IMR-90 (cell line): Measurements from ENCODE around the gene NUBPL. TPM values are rescaled to one million over a fixed set of nuclear protein-coding genes. Genes with fewer than 3 reads are reported as not detected.

Experiments
- ATAC-seq: fragments of 200-7000 bp; cut with Tn5 transposase; 2 replicates; pipeline ENCODE4 v1.9.1; 2020; ENCODE audit warnings: low read depth, mild to moderate bottlenecking, moderate library complexity
- BruUV-seq: library from RNA; stranded (reverse); fragments of 400-500 nt; replicated peaks from 2 replicates; lab custom pipeline; 2021; lab: Mats Ljungman, UMichigan
- CTCF ChIA-PET: fragments of 300-600 bp; formaldehyde crosslinking; extraction: SDS; loops from one replicate; lab custom pipeline; 2021; ENCODE audit warnings: antibody characterized with exemption; lab: Yijun Ruan, JAX
- POLR2A ChIA-PET: fragments of 300-600 bp; sonication (Branson Sonifier 250); formaldehyde crosslinking; loops from one replicate; lab custom pipeline; 2022; ENCODE audit warnings: antibody characterized with exemption; ENCODE audit not compliant: unreplicated experiment; lab: Charles Lee
- DNase-seq: peaks from one replicate; pipeline ENCODE4 v3.0.0; 2013
- H2AFZ ChIP-seq: replicated peaks from 2 replicates; pipeline ENCODE3; 2013; ENCODE audit warnings: low read length, mild to moderate bottlenecking; ENCODE audit not compliant: poor library complexity
- H2AK5ac ChIP-seq: 2 replicates; pipeline ENCODE4 v1.6.1; 2013; ENCODE audit warnings: low read depth, low read length, inconsistent platforms
- H2AK9ac ChIP-seq: replicated peaks from 2 replicates; pipeline ENCODE3; 2013; ENCODE audit warnings: mild to moderate bottlenecking, low read depth, low read length, moderate library complexity; ENCODE audit not compliant: poor library complexity
- H2BK120ac ChIP-seq: 2 replicates; pipeline ENCODE4 v1.6.1; 2013; ENCODE audit warnings: low read depth, low read length, inconsistent platforms
- H2BK15ac ChIP-seq: 3 replicates; pipeline ENCODE4 v1.6.1; 2013; ENCODE audit warnings: low read depth, low read length, inconsistent platforms
- H2BK20ac ChIP-seq: 2 replicates; pipeline ENCODE4 v1.6.1; 2013; ENCODE audit warnings: low read depth, mild to moderate bottlenecking, inconsistent platforms, low read length, moderate library complexity
- H2BK5ac ChIP-seq: 2 replicates; pipeline ENCODE4 v1.6.1; 2013; ENCODE audit warnings: mild to moderate bottlenecking, low read depth, low read length, inconsistent platforms; ENCODE audit not compliant: poor library complexity, severe bottlenecking
- H3K14ac ChIP-seq: replicated peaks from 2 replicates; pipeline ENCODE4 v1.6.1; 2013; ENCODE audit warnings: low read depth, low read length, inconsistent platforms
- H3K18ac ChIP-seq: 2 replicates; pipeline ENCODE4 v1.6.1; 2013; ENCODE audit warnings: low read depth, low read length, control low read depth
- H3K23ac ChIP-seq: 2 replicates; pipeline ENCODE4 v1.6.1; 2013; ENCODE audit warnings: low read depth, low read length, inconsistent platforms
- H3K27ac ChIP-seq: 2 replicates; pipeline ENCODE4 v1.5.1; 2013; ENCODE audit warnings: mild to moderate bottlenecking, control low read depth, low read length; ENCODE audit not compliant: insufficient read depth
- H3K27me3 ChIP-seq: 2 replicates; pipeline ENCODE4 v1.6.1; 2013; ENCODE audit warnings: low read length; ENCODE audit not compliant: control insufficient read depth, insufficient read depth
- H3K36me3 ChIP-seq: 2 replicates; pipeline ENCODE4 v1.6.1; 2013; ENCODE audit warnings: low read length, mixed read lengths; ENCODE audit not compliant: control insufficient read depth, insufficient read depth
- H3K4ac ChIP-seq: 2 replicates; pipeline ENCODE4 v1.6.1; 2013; ENCODE audit warnings: low read depth, low read length, inconsistent platforms
- H3K4me1 ChIP-seq: 2 replicates; pipeline ENCODE4 v1.6.1; 2013; ENCODE audit warnings: low read length, mixed read lengths; ENCODE audit not compliant: control insufficient read depth, insufficient read depth
- H3K4me2 ChIP-seq: 2 replicates; pipeline ENCODE4 v1.6.1; 2013; ENCODE audit warnings: low read depth, mild to moderate bottlenecking, control low read depth, low read length, moderate library complexity
- H3K4me3 ChIP-seq: 2 replicates; pipeline ENCODE4 v1.5.1; 2013; ENCODE audit warnings: low read depth, mild to moderate bottlenecking, control low read depth, low read length, moderate library complexity; ENCODE audit not compliant: insufficient read depth
- H3K56ac ChIP-seq: 2 replicates; pipeline ENCODE4 v1.6.1; 2013; ENCODE audit warnings: low read length, inconsistent platforms; ENCODE audit not compliant: insufficient read depth; ENCODE audit errors: extremely low read depth
- H3K79me1 ChIP-seq, 2 experiments: 2 replicates each; pipeline ENCODE4 v1.6.1; 2013; ENCODE audit warnings: low read length in 2 of 2, inconsistent platforms in 1 of 2, low read depth in 1 of 2
- H3K9ac ChIP-seq: 2 replicates; pipeline ENCODE4 v1.6.1; 2013; ENCODE audit warnings: low read depth, low read length, control low read depth
- H3K9me1 ChIP-seq: 2 replicates; pipeline ENCODE4 v1.6.1; 2013; ENCODE audit warnings: low read length, inconsistent platforms; ENCODE audit not compliant: insufficient read depth
- H3K9me3 ChIP-seq: 2 replicates; pipeline ENCODE4 v1.6.1; 2013; ENCODE audit warnings: low read length; ENCODE audit not compliant: control insufficient read depth, insufficient read depth
- H4K20me1 ChIP-seq: 2 replicates; pipeline ENCODE4 v1.6.1; 2013; ENCODE audit warnings: low read length, inconsistent platforms; ENCODE audit not compliant: insufficient read depth
- H4K5ac ChIP-seq: 2 replicates; pipeline ENCODE4 v1.6.1; 2013; ENCODE audit warnings: mild to moderate bottlenecking, low read depth, low read length, control low read depth
- H4K8ac ChIP-seq, 2 experiments: 2 replicates each; pipeline ENCODE4 v1.6.1; 2013; ENCODE audit warnings: low read depth in 2 of 2, low read length in 2 of 2, control low read depth in 1 of 2, inconsistent platforms in 1 of 2
- H4K91ac ChIP-seq: 2 replicates; pipeline ENCODE4 v1.6.1; 2013; ENCODE audit warnings: low read depth, low read length, inconsistent platforms; ENCODE audit not compliant: insufficient read depth
- CEBPB ChIP-seq: IDR thresholded peaks from 2 replicates; pipeline ENCODE4 v1.6.1; 2012; ENCODE audit warnings: low read depth, low read length, improper control_type of control experiment
- CHD1 ChIP-seq: IDR thresholded peaks from 2 replicates; pipeline ENCODE4 v1.6.1; 2012; ENCODE audit warnings: low read depth, low read length, improper control_type of control experiment
- FOS ChIP-seq: fragments of 150-350 bp; IDR thresholded peaks from 2 replicates; pipeline ENCODE4 v1.6.1; 2016; ENCODE audit warnings: low read depth, low read length
- MAFK ChIP-seq: IDR thresholded peaks from 2 replicates; pipeline ENCODE4 v1.6.1; 2012; ENCODE audit warnings: low read depth, low read length, improper control_type of control experiment
- MAZ ChIP-seq: IDR thresholded peaks from 2 replicates; pipeline ENCODE4 v1.6.1; 2012; ENCODE audit warnings: low read depth, mild to moderate bottlenecking, low read length, improper control_type of control experiment, moderate library complexity, borderline replicate concordance
- MXI1 ChIP-seq: IDR thresholded peaks from 2 replicates; pipeline ENCODE4 v1.6.1; 2012; ENCODE audit warnings: low read depth, mild to moderate bottlenecking, low read length, moderate library complexity, borderline replicate concordance
- POLR2A ChIP-seq: IDR thresholded peaks from 2 replicates; pipeline ENCODE4 v1.6.1; 2012; ENCODE audit warnings: mild to moderate bottlenecking, low read depth, low read length
- RAD21 ChIP-seq: IDR thresholded peaks from 2 replicates; pipeline ENCODE4 v1.6.1; 2012; ENCODE audit warnings: low read length, improper control_type of control experiment
- RCOR1 ChIP-seq: IDR thresholded peaks from 2 replicates; pipeline ENCODE4 v1.6.1; 2012; ENCODE audit warnings: mild to moderate bottlenecking, low read length, improper control_type of control experiment; ENCODE audit not compliant: insufficient replicate concordance
- RFX5 ChIP-seq: IDR thresholded peaks from 2 replicates; pipeline ENCODE4 v1.8.0; 2012; ENCODE audit warnings: low read depth, mild to moderate bottlenecking, low read length, moderate library complexity
- SMC3 ChIP-seq: fragments of 150-350 bp; IDR thresholded peaks from 2 replicates; pipeline ENCODE4 v1.6.1; 2016; ENCODE audit warnings: low read depth, mild to moderate bottlenecking, antibody characterized with exemption, low read length, moderate library complexity
- WGBS, 2 experiments: methylation state at CpG; one replicate each; pipeline versions ENCODE4 v1.1.5 to v1.1.7; 2013; ENCODE audit warnings: missing lambda C conversion rate in 2 of 2; ENCODE audit not compliant: insufficient read length in 1 of 2; ENCODE audit errors: extremely low coverage in 2 of 2; 5-methylcytosine and 5-hydroxymethylcytosine counted together
- dilution Hi-C: fragments of 300-500 bp; cut with HindIII; formaldehyde crosslinking; loops from one replicate; pipeline ENCODE4 v1.14.3; 2018; ENCODE audit warnings: low sequenced_read_pairs; ENCODE audit not compliant: unreplicated experiment
- in situ Hi-C: fragments of 300-500 bp; cut with MboI; formaldehyde crosslinking; loops from 3 replicates; pipeline ENCODE4 v1.14.3; 2019; ENCODE audit warnings: low sequenced_read_pairs, inconsistent platforms, mixed read lengths
- intact Hi-C: fragments of 100-400 bp; cut with micrococcal nuclease; formaldehyde crosslinking; loops from 2 replicates; pipeline ENCODE4 v1.10.0; 2022
- polyA plus RNA-seq, 3 experiments: library from polyadenylated mRNA; depleted of rRNA; stranded (reverse); fragments of >200 nt; gene quantifications; 2 replicates each; pipeline ENCODE4 v1.2.3, GENCODE V29; 2012; ENCODE audit warnings: low replicate concordance in 1 of 3
- total RNA-seq: library from RNA; depleted of rRNA; stranded (reverse); fragments of >200 nt; gene quantifications from 2 replicates; pipeline ENCODE4 v1.2.3, GENCODE V29; 2012
- TF ChIP-seq, protein P1 (sequence below): fragments of 150-350 bp; IDR thresholded peaks from 2 replicates; pipeline ENCODE4 v1.6.1; 2016; ENCODE audit warnings: low read depth, mild to moderate bottlenecking, low read length, moderate library complexity, borderline replicate concordance
- TF ChIP-seq, protein P2 (sequence below): fragments of 150-350 bp; IDR thresholded peaks from 2 replicates; pipeline ENCODE4 v1.6.1; 2017; ENCODE audit warnings: mild to moderate bottlenecking, antibody characterized with exemption, low read length, low read depth

NUBPL gene
- total and polyA plus RNA-seq, 2 of the 4 experiments (the other 2 are of a cell fraction): 5.4 to 11.5 TPM

DNA sequence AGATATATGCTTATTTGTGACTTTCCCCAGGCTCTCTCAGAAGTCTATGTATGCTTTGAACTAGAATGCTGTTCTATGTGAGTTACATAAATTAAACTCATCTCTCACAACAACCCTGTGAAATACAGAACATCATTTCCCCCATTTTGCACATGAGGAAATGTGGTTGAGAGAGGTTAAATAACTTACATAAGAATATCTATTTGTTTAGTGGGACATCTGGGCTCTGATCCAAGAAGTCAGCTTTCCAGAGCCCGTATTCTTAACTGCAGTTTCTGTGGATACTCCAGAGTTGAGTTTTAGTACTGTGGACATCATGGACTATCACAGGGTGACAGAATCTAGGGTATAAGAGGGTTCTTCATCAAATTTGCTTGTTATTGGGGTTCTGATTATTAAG is 273.4 kb downstream of the NUBPL start:
- no TSS peak for BruUV-seq

More for the DNA sequence above, 273.4 kb downstream of the NUBPL start:
- H3K9me1 ChIP-seq: no peaks in the 10 kb centered on the region
- no peak overlapping the region for H2AK9ac ChIP-seq
- H4K91ac ChIP-seq: no peak overlapping the region
- no peak overlapping the region for H3K14ac ChIP-seq
- no peaks in the 10 kb centered on the region; a peak in 1 of 4 replicates for H3K79me1 ChIP-seq
- no peak overlapping the region for H2BK5ac ChIP-seq
- DNase-seq: peak; percentile 52
- no peak overlapping the region for H3K4me3 ChIP-seq
- H2BK120ac ChIP-seq: no peak overlapping the region
- H4K8ac ChIP-seq: no peak overlapping the region
- H2BK20ac ChIP-seq: no peak overlapping the region
- H2BK15ac ChIP-seq: no peak overlapping the region
- no peak overlapping the region for H4K5ac ChIP-seq
- intact Hi-C loops: no loop called here
- no peak overlapping the region for H3K18ac ChIP-seq
- in situ Hi-C loops: no loop called here
- no peak overlapping the region for H2AFZ ChIP-seq
- no peak overlapping the region for H3K27ac ChIP-seq
- CTCF ChIA-PET: no interaction called here
- no peak overlapping the region for H3K4me2 ChIP-seq
- no CpG with 5 or more reads among the region's 1 CpG for WGBS, 2 experiments
- H3K36me3 ChIP-seq: no peaks in the 10 kb centered on the region
- no peaks in the 10 kb centered on the region for H3K9me3 ChIP-seq
- no peak overlapping the region for H3K23ac ChIP-seq
- POLR2A ChIA-PET: no interaction called here
- TF ChIP-seq, protein P1, sequence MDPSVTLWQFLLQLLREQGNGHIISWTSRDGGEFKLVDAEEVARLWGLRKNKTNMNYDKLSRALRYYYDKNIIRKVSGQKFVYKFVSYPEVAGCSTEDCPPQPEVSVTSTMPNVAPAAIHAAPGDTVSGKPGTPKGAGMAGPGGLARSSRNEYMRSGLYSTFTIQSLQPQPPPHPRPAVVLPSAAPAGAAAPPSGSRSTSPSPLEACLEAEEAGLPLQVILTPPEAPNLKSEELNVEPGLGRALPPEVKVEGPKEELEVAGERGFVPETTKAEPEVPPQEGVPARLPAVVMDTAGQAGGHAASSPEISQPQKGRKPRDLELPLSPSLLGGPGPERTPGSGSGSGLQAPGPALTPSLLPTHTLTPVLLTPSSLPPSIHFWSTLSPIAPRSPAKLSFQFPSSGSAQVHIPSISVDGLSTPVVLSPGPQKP: no peak
- TF ChIP-seq SMC3 (no peak), RAD21 (no peak), RCOR1 (no peak), MXI1 (no peak), MAZ (no peak), CHD1 (no peak), POLR2A (no peak), FOS (no peak), CEBPB (no peak), RFX5 (no peak), MAFK (no peak)
- TF ChIP-seq, protein P2, sequence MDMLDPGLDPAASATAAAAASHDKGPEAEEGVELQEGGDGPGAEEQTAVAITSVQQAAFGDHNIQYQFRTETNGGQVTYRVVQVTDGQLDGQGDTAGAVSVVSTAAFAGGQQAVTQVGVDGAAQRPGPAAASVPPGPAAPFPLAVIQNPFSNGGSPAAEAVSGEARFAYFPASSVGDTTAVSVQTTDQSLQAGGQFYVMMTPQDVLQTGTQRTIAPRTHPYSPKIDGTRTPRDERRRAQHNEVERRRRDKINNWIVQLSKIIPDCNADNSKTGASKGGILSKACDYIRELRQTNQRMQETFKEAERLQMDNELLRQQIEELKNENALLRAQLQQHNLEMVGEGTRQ: no peak
- H3K9ac ChIP-seq: no peak overlapping the region
- no peak overlapping the region for H3K4ac ChIP-seq
- no peaks in the 10 kb centered on the region for H4K20me1 ChIP-seq
- dilution Hi-C loops: no loop called here
- no peak overlapping the region for H3K56ac ChIP-seq
- peak; percentile 11; the same call in 1 of the 2 replicates for ATAC-seq
- H3K27me3 ChIP-seq: no peaks in the 10 kb centered on the region
- peaks cover 4% of the 10 kb centered on the region for H3K4me1 ChIP-seq
- H2AK5ac ChIP-seq: no peak overlapping the region
